GM12878 (cell line): Measurements from ENCODE around the gene SPRY4. TPM values are rescaled to one million over a fixed set of nuclear protein-coding genes. Genes with fewer than 3 reads are reported as not detected.

Experiments
- ATAC-seq: fragments of 200-7000 bp; cut with Tn5 transposase; 3 replicates; pipeline ENCODE4 v1.9.1; 2020; ENCODE audit warnings: mild to moderate bottlenecking, moderate library complexity
- BruUV-seq: library from RNA; stranded (reverse); fragments of 400-500 nt; replicated peaks from 2 replicates; lab custom pipeline; 2021; lab: Mats Ljungman, UMichigan
- CTCF ChIA-PET: fragments of 300-600 bp; sonication (Branson Sonifier 250); formaldehyde crosslinking; extraction: SDS; loops from one replicate; lab custom pipeline; 2021; ENCODE audit warnings: inconsistent platforms; lab: Yijun Ruan, JAX
- POLR2A ChIA-PET: fragments of 350-600 bp; formaldehyde crosslinking; extraction: SDS; loops from one replicate; lab custom pipeline; 2021; ENCODE audit warnings: inconsistent platforms; lab: Charles Lee
- RAD21 ChIA-PET: fragments of 300-600 bp; sonication (Branson Sonifier 250); formaldehyde crosslinking; loops from one replicate; lab custom pipeline; 2023; ENCODE audit warnings: antibody characterized with exemption; ENCODE audit not compliant: unreplicated experiment; lab: Charles Lee
- SMC1A ChIA-PET: fragments of 300-600 bp; sonication (Branson Sonifier 250); formaldehyde crosslinking; loops from one replicate; lab custom pipeline; 2023; ENCODE audit not compliant: unreplicated experiment, uncharacterized antibody; lab: Charles Lee
- DNase-seq: peaks from one replicate; pipeline ENCODE4 v3.0.0-alpha.2; 2011; ENCODE audit warnings: low read depth, low spot score
- FAIRE-seq: peaks from 3 replicates; lab custom pipeline; 2011; peaks lifted over from hg19 to GRCh38; lab: Jason Lieb, UNC
- H2AFZ ChIP-seq: 2 replicates; pipeline ENCODE4 v1.6.0; 2011; ENCODE audit warnings: low read depth, low read length, control low read depth; ENCODE audit not compliant: control insufficient read depth
- H3K27ac ChIP-seq: 2 replicates; pipeline ENCODE4 v1.5.1; 2011; ENCODE audit warnings: control low read depth; ENCODE audit not compliant: control insufficient read depth, insufficient read depth
- H3K27me3 ChIP-seq, 2 experiments: replicated peaks in 1 of 2; 2 replicates each; pipeline versions ENCODE4 v1.6.0 to v1.6.1; 2011; ENCODE audit warnings: low read length in 1 of 2; ENCODE audit not compliant: control insufficient read depth in 2 of 2, insufficient read depth in 2 of 2
- H3K36me3 ChIP-seq, 2 experiments: 2 replicates each; pipeline ENCODE4 v1.5.1; 2011; ENCODE audit warnings: low read length in 1 of 2; ENCODE audit not compliant: control insufficient read depth in 2 of 2, insufficient read depth in 2 of 2
- H3K4me1 ChIP-seq: 2 replicates; pipeline ENCODE4 v1.6.1; 2011; ENCODE audit warnings: mild to moderate bottlenecking, low read length, moderate library complexity, mixed read lengths; ENCODE audit not compliant: control insufficient read depth, insufficient read depth
- H3K4me2 ChIP-seq: 2 replicates; pipeline ENCODE4 v1.6.0; 2011; ENCODE audit warnings: control low read depth; ENCODE audit not compliant: control insufficient read depth, insufficient read depth
- H3K4me3 ChIP-seq: fragments of 200-600 bp; sonication (generic); 2 replicates; pipeline ENCODE4 v1.5.1; 2016
- H3K79me2 ChIP-seq: 2 replicates; pipeline ENCODE4 v1.6.0; 2011; ENCODE audit warnings: low read length; ENCODE audit not compliant: control insufficient read depth, insufficient read depth
- H3K9ac ChIP-seq: 2 replicates; pipeline ENCODE4 v1.8.0; 2011; ENCODE audit warnings: low read length, control low read depth, mixed read lengths; ENCODE audit not compliant: control insufficient read depth, insufficient read depth
- H3K9me3 ChIP-seq: replicated peaks from 3 replicates; pipeline ENCODE4 v1.5.1; 2011; ENCODE audit warnings: mild to moderate bottlenecking, low read length; ENCODE audit not compliant: control insufficient read depth, insufficient read depth
- H4K20me1 ChIP-seq: 2 replicates; pipeline ENCODE4 v1.6.0; 2011; ENCODE audit not compliant: control insufficient read depth, insufficient read depth
- BCL11A ChIP-seq: IDR thresholded peaks from 2 replicates; pipeline ENCODE4 v1.6.1; 2011; ENCODE audit warnings: low read depth, low read length
- BHLHE40 ChIP-seq, 2 experiments: fragments of 450-650 bp in 1 of 2; IDR thresholded peaks; 2 replicates each; pipeline ENCODE4 v1.6.1; 2011 to 2017; ENCODE audit warnings: low read depth in 2 of 2, borderline replicate concordance in 1 of 2, improper control_type of control experiment in 1 of 2, low read length in 1 of 2, mild to moderate bottlenecking in 1 of 2
- EP300 ChIP-seq, 2 experiments: fragments of 150-350 bp in 1 of 2; IDR thresholded peaks; 2 replicates each; pipeline ENCODE4 v1.6.1; 2011 to 2012; ENCODE audit warnings: low read depth in 2 of 2, low read length in 2 of 2, borderline replicate concordance in 1 of 2, improper control_type of control experiment in 1 of 2, inconsistent platforms in 1 of 2; ENCODE audit not compliant: control insufficient read depth in 1 of 2
- NFYB ChIP-seq: IDR thresholded peaks from 2 replicates; pipeline ENCODE4 v1.6.1; 2011; ENCODE audit warnings: low read depth, mild to moderate bottlenecking, low read length, improper control_type of control experiment, moderate library complexity; ENCODE audit not compliant: insufficient read depth
- SMAD1 ChIP-seq: fragments of 450-650 bp; IDR thresholded peaks from 2 replicates; pipeline ENCODE4 v1.6.1; 2018; ENCODE audit warnings: mild to moderate bottlenecking, low read depth; ENCODE audit not compliant: partially characterized antibody
- SMAD5 ChIP-seq: IDR thresholded peaks from 2 replicates; pipeline ENCODE4 v1.6.1; 2016; ENCODE audit warnings: antibody characterized with exemption, low read depth
- SMC3 ChIP-seq: IDR thresholded peaks from 2 replicates; pipeline ENCODE4 v1.6.1; 2011; ENCODE audit warnings: low read length, improper control_type of control experiment, borderline replicate concordance
- ZBED1 ChIP-seq: IDR thresholded peaks from 2 replicates; pipeline ENCODE4 v1.6.1; 2016; ENCODE audit warnings: borderline replicate concordance
- ZNF24 ChIP-seq: fragments of 450-650 bp; IDR thresholded peaks from 2 replicates; pipeline ENCODE4 v1.6.1; 2017; ENCODE audit warnings: antibody characterized with exemption, mild to moderate bottlenecking
- WGBS: methylation state at CpG from one replicate; pipeline ENCODE4 v1.1.6; 2016; ENCODE audit warnings: low lambda C conversion rate; ENCODE audit not compliant: insufficient replicate concordance, insufficient coverage; ENCODE audit errors: missing lambda C conversion rate; 5-methylcytosine and 5-hydroxymethylcytosine counted together
- in situ Hi-C: fragments of 300-500 bp; cut with MboI; formaldehyde crosslinking; loops from 9 replicates; pipeline ENCODE4 v1.14.3; 2018; ENCODE audit warnings: mixed read lengths
- intact Hi-C: fragments of 100-400 bp; cut with micrococcal nuclease; formaldehyde crosslinking; loops from one replicate; pipeline ENCODE4 v1.14.2; 2022; ENCODE audit not compliant: unreplicated experiment
- polyA plus RNA-seq, 11 experiments: library from polyadenylated mRNA; depleted of rRNA in 4 of 11; unstranded in 6 of 11; stranded (reverse) in 5 of 11; fragments of >200 nt; fragmentation: Nextera tagmentation in 4 of 11; fragmentation: Illumina TruSeq in 1 of 11; extraction: Ambion mirVana in 4 of 11; extraction: Trizol in 1 of 11; gene quantifications; 1 replicate in 1 of 11; 2 replicates in 10 of 11; pipeline versions ENCODE4 v1.2.1 to v1.2.3, GENCODE V29; 2011 to 2016; ENCODE audit warnings: inconsistent platforms in 2 of 11, missing spikeins in 2 of 11, low read depth in 1 of 11
- total RNA-seq, 4 experiments: library from RNA; depleted of rRNA in 3 of 4; stranded (reverse); fragments of >200 nt in 3 of 4; fragmentation: Illumina TruSeq in 1 of 4; extraction: Trizol in 1 of 4; gene quantifications; 2 replicates each; pipeline versions ENCODE4 v1.2.1 to v1.2.3, GENCODE V29; 2013 to 2021
- TF ChIP-seq, protein P1 (sequence below): IDR thresholded peaks from 2 replicates; pipeline ENCODE4 v1.6.1; 2011; ENCODE audit warnings: low read depth, mild to moderate bottlenecking, low read length, moderate library complexity, borderline replicate concordance; ENCODE audit errors: extremely low read depth
- TF ChIP-seq, protein P2 (sequence below), 3 experiments: IDR thresholded peaks in 2 of 3; conservative IDR thresholded peaks in 1 of 3; 2 replicates each; pipeline ENCODE4 v1.5.1; 2011; ENCODE audit warnings: low read depth in 3 of 3, low read length in 3 of 3, mild to moderate bottlenecking in 3 of 3, control low read depth in 2 of 3, moderate library complexity in 2 of 3, inconsistent platforms in 1 of 3, mixed read lengths in 1 of 3; ENCODE audit not compliant: control insufficient read depth in 2 of 3, insufficient read depth in 1 of 3; ENCODE audit errors: extremely low read depth in 1 of 3
- TF ChIP-seq, protein P3 (sequence below): IDR thresholded peaks from 2 replicates; pipeline ENCODE4 v1.6.1; 2011; ENCODE audit warnings: mild to moderate bottlenecking, low read depth, low read length, moderate library complexity; ENCODE audit not compliant: insufficient replicate concordance
- TF ChIP-seq, protein P4 (sequence below): fragments of 450-650 bp; formaldehyde crosslinking; IDR thresholded peaks from 2 replicates; pipeline ENCODE4 v1.5.0; 2022; ENCODE audit warnings: mild to moderate bottlenecking, missing genetic modification characterization
- TF ChIP-seq, protein P5 (sequence below): fragments of 450-650 bp; IDR thresholded peaks from 2 replicates; pipeline ENCODE4 v1.6.1; 2014; ENCODE audit warnings: mild to moderate bottlenecking

SPRY4 gene
- total and polyA plus RNA-seq, 10 of the 15 experiments (the other 5 are each of a cell fraction or from before 2014, with no cell fraction given) = 0.04 to 1.4 (median 0.18) TPM; not detected in 1

DNA sequence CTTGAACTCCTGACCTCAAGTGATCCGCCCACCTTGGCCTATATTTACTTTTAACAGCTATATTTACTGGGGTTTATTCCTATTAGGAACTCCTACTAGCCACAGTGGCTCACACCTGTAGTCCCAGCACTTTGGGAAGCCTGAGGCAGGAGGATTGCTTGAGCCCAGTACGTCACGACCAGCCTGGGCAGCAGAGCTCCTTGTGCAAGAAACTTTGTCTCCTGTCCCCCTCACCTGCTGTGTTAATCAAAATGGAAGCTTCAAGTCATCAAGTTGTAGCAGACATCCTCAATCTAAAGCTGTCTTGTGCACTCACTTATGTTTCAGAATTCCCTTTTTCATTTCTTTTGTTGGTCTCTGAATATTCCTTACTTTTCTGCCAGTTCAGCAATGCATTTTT is 15.0 kb upstream of the SPRY4 start:
- in situ Hi-C loops = no loop called here
- FAIRE-seq = no peak
- Histone ChIP-seq H3K27me3 (no peaks in the 10 kb centered on the region), H3K4me1 (no peaks in the 10 kb centered on the region), H3K27ac (no peak overlapping the region), H3K4me3 (no peak overlapping the region), H3K4me2 (no peak overlapping the region), H2AFZ (no peak overlapping the region), H3K9me3 (peaks cover 4% of the 10 kb centered on the region; the same call in 1 of the 3 replicates), H3K79me2 (no peaks in the 10 kb centered on the region), H4K20me1 (no peaks in the 10 kb centered on the region), H3K36me3 (no peaks in the 10 kb centered on the region), H3K9ac (no peak overlapping the region)
- ChIA-PET POLR2A (no interaction called here), RAD21 (no interaction called here), SMC1A (no interaction called here), CTCF (interaction anchor here (0.5 kb wide), 1 partner anchor 9 kb away, joined by 3 read pairs; no protein-coding TSS in a partner anchor)
- BruUV-seq = no TSS peak
- intact Hi-C loops = no loop called here
- WGBS = 51% methylated on average over 3 of the region's 3 CpGs
- no peak for ATAC-seq
- no peak for DNase-seq
- TF ChIP-seq, protein P1, sequence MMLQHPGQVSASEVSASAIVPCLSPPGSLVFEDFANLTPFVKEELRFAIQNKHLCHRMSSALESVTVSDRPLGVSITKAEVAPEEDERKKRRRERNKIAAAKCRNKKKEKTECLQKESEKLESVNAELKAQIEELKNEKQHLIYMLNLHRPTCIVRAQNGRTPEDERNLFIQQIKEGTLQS = no peak
- TF ChIP-seq, protein P2, sequence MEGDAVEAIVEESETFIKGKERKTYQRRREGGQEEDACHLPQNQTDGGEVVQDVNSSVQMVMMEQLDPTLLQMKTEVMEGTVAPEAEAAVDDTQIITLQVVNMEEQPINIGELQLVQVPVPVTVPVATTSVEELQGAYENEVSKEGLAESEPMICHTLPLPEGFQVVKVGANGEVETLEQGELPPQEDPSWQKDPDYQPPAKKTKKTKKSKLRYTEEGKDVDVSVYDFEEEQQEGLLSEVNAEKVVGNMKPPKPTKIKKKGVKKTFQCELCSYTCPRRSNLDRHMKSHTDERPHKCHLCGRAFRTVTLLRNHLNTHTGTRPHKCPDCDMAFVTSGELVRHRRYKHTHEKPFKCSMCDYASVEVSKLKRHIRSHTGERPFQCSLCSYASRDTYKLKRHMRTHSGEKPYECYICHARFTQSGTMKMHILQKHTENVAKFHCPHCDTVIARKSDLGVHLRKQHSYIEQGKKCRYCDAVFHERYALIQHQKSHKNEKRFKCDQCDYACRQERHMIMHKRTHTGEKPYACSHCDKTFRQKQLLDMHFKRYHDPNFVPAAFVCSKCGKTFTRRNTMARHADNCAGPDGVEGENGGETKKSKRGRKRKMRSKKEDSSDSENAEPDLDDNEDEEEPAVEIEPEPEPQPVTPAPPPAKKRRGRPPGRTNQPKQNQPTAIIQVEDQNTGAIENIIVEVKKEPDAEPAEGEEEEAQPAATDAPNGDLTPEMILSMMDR (IDR thresholded peaks at IDR 0.05 in 2 of 3, conservative IDR thresholded peaks at IDR 0.05 in 1 of 3; ENCODE audit: control insufficient read depth in 2 of 3, extremely low read depth in 1 of 3, insufficient read depth in 1 of 3, low read depth in 3 of 3, low read length in 3 of 3) = no peak
- TF ChIP-seq ZNF24 (no peak), EP300 (IDR thresholded peaks at IDR 0.05; ENCODE audit: borderline replicate concordance in 1 of 2, control insufficient read depth in 1 of 2, low read depth in 2 of 2, low read length in 2 of 2) (no peak), SMAD5 (no peak), SMC3 (no peak), BCL11A (no peak), NFYB (no peak), ZBED1 (no peak), SMAD1 (no peak), BHLHE40 (IDR thresholded peaks at IDR 0.05; ENCODE audit: borderline replicate concordance in 1 of 2, low read depth in 2 of 2, low read length in 1 of 2) (no peak)
- TF ChIP-seq, protein P3, sequence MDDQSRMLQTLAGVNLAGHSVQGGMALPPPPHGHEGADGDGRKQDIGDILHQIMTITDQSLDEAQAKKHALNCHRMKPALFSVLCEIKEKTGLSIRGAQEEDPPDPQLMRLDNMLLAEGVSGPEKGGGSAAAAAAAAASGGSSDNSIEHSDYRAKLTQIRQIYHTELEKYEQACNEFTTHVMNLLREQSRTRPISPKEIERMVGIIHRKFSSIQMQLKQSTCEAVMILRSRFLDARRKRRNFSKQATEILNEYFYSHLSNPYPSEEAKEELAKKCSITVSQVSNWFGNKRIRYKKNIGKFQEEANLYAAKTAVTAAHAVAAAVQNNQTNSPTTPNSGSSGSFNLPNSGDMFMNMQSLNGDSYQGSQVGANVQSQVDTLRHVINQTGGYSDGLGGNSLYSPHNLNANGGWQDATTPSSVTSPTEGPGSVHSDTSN = no peak
- TF ChIP-seq, protein P4, sequence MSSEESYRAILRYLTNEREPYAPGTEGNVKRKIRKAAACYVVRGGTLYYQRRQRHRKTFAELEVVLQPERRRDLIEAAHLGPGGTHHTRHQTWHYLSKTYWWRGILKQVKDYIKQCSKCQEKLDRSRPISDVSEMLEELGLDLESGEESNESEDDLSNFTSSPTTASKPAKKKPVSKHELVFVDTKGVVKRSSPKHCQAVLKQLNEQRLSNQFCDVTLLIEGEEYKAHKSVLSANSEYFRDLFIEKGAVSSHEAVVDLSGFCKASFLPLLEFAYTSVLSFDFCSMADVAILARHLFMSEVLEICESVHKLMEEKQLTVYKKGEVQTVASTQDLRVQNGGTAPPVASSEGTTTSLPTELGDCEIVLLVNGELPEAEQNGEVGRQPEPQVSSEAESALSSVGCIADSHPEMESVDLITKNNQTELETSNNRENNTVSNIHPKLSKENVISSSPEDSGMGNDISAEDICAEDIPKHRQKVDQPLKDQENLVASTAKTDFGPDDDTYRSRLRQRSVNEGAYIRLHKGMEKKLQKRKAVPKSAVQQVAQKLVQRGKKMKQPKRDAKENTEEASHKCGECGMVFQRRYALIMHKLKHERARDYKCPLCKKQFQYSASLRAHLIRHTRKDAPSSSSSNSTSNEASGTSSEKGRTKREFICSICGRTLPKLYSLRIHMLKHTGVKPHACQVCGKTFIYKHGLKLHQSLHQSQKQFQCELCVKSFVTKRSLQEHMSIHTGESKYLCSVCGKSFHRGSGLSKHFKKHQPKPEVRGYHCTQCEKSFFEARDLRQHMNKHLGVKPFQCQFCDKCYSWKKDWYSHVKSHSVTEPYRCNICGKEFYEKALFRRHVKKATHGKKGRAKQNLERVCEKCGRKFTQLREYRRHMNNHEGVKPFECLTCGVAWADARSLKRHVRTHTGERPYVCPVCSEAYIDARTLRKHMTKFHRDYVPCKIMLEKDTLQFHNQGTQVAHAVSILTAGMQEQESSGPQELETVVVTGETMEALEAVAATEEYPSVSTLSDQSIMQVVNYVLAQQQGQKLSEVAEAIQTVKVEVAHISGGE (CRISPR knock-in tag) = no peak
- TF ChIP-seq, protein P5, sequence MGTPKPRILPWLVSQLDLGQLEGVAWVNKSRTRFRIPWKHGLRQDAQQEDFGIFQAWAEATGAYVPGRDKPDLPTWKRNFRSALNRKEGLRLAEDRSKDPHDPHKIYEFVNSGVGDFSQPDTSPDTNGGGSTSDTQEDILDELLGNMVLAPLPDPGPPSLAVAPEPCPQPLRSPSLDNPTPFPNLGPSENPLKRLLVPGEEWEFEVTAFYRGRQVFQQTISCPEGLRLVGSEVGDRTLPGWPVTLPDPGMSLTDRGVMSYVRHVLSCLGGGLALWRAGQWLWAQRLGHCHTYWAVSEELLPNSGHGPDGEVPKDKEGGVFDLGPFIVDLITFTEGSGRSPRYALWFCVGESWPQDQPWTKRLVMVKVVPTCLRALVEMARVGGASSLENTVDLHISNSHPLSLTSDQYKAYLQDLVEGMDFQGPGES = no peak
